ENCODE measurements around the gene SOX9.

The SOX9 gene

GRCh38 chr17:72162569-72162968 is 41.7 kb downstream of the SOX9 start:
- DNase-seq (ENCODE audit: low spot score) = no peak

- DNase-seq (ENCODE audit: low spot score) = no peak
These were observed 42.7 kb downstream of the SOX9 start for GRCh38 chr17:72163474-72163873.

- DNase-seq (ENCODE audit: low spot score) = no peak
These were observed 43.4 kb downstream of the SOX9 start for GRCh38 chr17:72164158-72164739.

GRCh38 chr17:72165192-72165866 is 44.5 kb downstream of the SOX9 start:
- no peak for DNase-seq (ENCODE audit: low spot score)

GRCh38 chr17:72165867-72166439 is 45.1 kb downstream of the SOX9 start:
- no peak for DNase-seq (ENCODE audit: low spot score)

GRCh38 chr17:72167593-72167992 is 46.8 kb downstream of the SOX9 start:
- DNase-seq (ENCODE audit: low spot score) = no peak

- DNase-seq (ENCODE audit: low spot score) = no peak
These were observed 49.0 kb downstream of the SOX9 start for GRCh38 chr17:72169823-72170222.

- peak; percentile 34 for DNase-seq (ENCODE audit: low spot score)
These were observed 51.2 kb downstream of the SOX9 start for GRCh38 chr17:72171703-72172667.

- DNase-seq (ENCODE audit: low spot score) = no peak
These were observed 52.8 kb downstream of the SOX9 start for GRCh38 chr17:72173499-72174116.

- DNase-seq (ENCODE audit: low spot score) = no peak
These were observed 54.4 kb downstream of the SOX9 start for GRCh38 chr17:72175263-72175662.

Data from AG08395 (cell line).